Activated naive CD4-positive, alpha-beta T cell treated with anti-CD3 and anti-CD28 coated beads, Interleukin-2, amount 50 U/mL, for 16 hours (primary cell): ENCODE measurements around the gene HS3ST3B1.

ENCODE experiments used
- DNase-seq: peaks from one replicate; pipeline ENCODE4 v3.0.0-alpha.2; 2020

The HS3ST3B1 gene

DNA sequence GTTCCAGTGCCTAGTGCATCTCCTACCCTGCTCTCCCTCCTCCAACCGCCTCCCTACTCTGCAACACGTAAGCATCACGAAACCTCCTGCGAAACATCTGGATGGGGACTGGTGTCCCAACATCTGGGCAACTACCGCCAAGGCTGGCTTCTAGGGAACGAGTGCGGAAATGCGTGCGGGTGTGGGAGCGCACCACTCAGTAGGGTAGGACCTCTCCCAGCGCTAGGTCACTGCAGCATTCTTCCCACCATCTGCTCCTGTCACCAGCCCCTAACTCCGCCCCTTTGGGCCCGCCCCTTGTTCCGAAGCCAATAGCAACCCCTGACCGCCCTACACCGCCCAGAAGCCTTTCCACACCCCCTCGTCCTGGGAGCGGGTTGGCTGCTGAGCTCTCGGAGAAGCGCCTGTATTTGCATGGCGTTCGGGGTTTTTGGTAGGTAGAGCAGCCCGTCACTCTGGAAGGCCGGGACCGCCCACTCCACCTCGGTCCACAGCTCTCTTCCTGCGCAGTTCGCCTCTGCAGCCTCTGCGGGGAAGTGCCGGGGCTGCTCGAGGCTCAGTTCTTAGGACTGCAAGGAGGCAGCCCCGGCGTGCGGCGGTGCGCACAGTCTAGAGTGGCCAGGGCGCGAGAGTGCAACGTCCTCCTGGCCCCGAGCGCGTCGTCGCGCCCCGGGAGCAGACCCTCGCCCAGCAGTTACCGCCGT lies at the start of gene HS3ST3B1:
HS3ST3B1 (plus strand) TSS at position 507 of the 704 bp plus-strand sequence. CDS start 438 bp downstream, outside the sequence.
- peak; percentile 100 for DNase-seq

DNA sequence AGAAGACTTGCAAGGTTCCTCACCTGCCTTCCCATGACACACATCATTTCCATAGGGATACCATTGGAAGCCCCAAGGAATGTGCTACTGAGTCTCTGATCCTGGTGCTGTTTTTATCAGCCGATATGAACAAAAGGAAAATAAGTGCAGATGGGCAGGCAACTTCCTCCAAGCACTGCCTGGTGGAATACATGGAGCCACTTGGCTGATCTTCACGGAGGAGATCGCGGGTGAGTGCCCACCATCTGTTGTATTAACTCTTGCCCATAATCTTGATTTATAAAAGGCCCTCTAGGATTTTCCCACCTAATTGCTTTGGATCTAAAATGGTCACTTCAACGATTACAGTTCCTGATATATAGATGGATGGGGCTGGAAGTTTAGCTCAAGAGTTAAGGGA lies 39.5 kb upstream of the HS3ST3B1 start:
- DNase-seq = no peak

DNA sequence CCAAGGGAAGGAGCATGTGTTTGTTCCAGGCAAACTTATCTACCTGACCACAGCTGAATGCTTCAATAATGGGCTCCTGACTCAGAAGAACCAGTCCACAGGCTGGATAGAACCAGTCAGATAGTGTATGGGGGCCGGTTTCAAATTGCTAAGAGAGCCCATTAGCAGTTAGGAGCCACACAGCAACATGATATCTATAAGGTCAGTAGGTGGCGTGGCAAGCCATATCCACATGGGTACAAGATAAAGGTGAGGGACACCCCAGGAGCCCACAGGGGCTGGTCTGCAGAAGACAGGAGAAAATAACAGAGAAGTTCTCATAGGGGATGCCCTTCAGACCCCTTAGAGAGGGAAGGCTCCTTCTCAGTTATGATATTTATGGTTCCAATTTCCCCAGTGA lies 32.6 kb upstream of the HS3ST3B1 start:
- DNase-seq = no peak

DNA sequence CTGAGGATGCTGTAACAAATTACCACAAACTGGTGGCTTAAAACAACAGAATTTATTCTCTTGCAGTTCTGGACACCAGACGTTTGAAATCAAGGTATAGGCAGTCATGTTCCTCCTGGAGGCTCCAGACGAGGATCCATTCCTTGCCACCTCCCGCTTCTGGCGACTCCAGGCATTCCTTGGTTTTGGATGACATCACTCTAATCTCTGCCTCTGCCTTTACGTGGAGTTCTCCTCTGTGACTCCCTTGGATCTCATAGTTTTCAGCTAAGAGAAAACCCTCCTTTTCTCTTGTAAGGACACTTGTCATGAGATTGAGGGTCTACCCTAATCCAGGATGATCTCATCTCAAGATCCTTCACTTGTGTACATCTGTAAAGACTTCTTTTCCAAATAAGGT lies 31.4 kb upstream of the HS3ST3B1 start:
- no peak for DNase-seq

DNA sequence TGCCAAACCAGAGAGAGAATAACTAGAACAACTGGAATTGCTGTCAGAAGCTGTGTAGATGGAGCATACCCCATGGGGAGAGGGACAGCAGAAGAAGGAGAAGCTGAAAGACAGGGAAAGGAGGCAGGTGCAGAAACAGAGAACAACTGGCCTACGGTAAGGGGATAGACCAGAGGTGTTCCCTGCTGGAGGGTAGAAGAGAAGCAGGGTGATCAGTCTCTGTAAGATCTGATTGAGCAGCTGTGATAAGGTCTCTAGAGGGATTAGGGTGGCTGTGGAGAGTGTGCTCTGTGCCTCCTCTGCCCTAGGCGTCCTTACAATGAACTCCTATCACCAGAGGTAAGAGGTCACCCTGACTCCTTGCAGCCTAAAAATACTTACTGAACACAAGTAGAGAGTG lies 30.4 kb upstream of the HS3ST3B1 start:
- no peak for DNase-seq

DNA sequence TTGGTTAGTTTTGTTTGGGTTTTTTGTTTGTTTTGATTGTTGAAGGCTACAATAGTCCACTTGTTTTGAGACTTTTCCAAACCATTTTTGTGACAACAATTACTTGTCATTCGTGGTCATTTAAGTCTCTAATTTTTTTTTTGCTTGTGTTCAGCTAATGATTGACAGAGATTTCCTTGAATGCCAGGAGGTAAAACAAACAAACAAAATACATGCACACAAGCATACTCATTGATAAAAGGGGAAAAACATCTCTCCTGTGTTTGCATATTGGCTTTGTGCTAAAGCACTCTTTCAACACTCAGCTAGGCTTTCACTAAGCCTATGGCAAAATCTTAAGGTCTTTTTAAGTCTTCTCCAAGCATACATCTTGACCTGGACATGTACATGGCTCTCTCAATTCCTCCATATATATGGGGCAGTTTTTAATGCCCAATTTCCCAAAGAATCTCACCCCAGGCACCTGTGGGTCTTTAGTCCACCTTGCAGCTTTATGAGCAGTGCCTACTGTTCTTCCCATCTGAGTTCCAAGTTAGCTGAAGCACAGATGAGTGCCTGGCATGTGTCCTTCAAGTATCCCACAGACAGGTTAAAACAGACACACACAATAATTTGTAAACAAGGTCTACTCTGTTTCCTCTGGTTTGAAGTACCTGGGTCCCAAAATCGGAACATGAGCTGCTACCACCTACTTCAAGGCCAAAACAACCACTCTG lies 24.2 kb upstream of the HS3ST3B1 start:
- no peak for DNase-seq

DNA sequence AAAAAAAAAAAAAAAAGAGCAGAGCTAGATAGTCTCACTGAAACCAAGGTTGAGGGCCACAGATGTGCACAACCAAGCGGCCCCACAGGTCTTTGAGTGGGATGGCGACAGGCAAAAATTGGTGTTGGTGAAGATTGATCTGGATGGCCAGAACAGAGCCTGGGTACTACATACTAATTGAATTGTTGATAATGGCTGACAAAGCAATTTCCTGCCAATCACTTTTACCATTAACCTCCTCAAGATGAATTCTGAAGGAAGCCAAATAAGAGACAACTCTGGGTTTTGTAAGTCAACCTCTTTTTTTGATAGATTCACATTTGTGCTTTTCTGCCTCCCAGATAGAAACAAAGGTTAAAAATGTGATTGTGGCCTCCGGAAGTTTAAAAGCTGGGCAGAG lies 19.4 kb upstream of the HS3ST3B1 start:
- DNase-seq = no peak

DNA sequence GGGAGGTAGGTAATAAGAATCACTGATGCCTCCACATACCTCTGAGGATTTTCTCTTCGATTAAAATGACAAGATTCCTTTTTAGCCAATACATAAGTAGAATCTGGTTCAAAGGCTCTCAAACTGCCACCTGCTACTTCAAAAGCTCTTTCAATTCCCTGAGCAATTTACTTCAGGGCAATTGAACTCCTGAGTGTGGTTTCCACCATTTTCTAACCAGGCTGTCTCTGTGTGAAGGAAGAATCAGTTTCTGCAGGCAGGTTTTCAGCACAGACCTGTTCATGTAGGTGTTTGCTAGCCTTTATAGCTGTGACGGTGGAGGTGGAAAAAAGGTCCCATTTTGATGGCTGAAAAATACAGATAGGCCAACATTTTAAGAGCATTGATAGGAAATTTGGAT lies 18.2 kb upstream of the HS3ST3B1 start:
- DNase-seq = no peak

DNA sequence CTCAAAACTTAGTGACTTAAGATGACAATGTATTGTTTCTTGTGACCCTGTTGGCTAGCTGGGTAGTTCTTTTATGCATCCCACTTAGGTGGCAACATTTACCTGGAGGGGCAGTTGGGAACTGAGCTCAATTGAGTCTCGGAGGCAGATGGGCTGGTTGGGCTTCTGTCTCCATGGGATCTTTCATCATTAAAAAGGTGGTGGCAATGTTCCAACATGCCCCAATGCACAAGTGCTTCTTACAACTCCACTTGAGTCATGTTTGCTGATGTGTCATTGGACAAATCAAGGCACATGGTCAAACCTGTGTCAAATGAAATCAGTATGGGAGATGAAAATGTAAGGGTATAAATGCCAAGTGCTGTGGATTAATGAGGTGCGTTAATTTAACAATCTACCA lies 11.7 kb upstream of the HS3ST3B1 start:
- DNase-seq = no peak

DNA sequence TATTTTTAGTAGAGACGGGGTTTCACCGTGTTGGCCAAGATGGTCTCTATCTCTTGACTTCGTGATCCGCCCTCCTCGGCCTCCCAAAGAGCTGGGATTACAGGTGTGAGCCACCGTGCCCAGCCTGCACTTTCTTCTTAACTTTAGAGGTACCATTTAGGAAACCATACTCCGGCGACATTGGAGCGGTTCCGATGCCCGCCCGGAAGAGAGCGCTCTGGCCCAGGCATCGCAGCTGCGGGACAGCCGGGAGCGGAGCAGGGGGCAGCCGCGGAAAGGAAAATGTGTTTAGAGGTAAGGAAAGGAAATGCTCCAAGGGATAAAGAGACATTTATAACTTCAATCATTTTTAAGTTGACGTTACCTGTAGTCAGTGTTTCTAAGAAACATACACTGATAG lies 6.0 kb upstream of the HS3ST3B1 start:
- DNase-seq = no peak

DNA sequence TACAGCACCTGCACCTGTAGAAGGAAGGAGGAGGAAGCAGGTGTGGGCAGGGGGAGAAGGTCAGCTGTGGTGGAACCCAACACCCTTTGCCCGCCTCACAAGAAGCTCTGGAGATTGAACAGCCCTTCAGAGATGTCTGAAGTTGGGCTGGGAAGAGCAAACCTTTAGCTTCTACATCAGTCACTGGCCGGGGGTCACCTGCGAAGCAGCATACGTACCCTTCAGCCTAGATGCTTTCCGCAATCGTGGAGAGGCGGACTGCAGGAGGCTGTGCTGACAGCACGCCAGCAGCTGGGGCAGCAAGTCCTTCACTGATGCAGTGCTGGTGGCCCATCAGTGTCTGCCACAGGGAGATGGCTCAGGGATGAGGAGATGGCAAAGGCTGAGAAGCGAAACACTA lies 5.2 kb upstream of the HS3ST3B1 start:
- no peak for DNase-seq

DNA sequence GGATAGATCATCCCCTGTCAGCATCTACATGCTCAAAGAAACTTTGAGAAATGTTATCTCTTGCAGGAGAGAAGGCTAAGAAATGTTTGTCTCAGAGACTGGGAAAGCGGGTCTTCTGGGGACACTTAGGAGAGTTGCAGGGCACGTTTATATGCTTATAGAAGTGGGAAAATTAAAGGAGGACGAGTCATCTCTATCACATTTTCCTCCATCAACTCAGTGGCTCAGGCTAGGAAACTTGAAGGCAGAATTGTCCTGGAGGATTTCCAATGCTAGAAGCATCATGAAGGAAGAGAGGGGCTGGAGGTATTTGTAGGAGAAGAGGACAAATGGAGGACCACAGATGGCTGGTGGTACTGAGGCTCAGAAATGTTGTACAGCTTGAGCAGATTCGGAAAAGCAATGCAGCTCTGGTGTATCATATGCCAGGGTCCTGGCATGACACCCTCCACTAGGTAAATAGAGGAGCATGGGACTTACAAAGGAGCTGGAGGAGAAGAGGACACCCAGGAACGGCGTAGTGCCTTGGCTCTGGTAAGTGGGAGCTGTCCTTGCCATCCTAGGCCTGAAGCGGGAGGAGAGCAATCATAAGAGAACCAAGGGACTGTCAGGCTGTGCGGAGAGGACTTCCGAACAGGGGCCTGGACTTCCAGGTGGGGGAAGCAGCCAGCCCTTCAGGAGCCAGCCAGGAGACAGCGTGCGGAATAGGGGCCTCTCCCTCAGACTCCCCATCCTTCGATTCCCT lies 4.5 kb upstream of the HS3ST3B1 start:
- DNase-seq = no peak

DNA sequence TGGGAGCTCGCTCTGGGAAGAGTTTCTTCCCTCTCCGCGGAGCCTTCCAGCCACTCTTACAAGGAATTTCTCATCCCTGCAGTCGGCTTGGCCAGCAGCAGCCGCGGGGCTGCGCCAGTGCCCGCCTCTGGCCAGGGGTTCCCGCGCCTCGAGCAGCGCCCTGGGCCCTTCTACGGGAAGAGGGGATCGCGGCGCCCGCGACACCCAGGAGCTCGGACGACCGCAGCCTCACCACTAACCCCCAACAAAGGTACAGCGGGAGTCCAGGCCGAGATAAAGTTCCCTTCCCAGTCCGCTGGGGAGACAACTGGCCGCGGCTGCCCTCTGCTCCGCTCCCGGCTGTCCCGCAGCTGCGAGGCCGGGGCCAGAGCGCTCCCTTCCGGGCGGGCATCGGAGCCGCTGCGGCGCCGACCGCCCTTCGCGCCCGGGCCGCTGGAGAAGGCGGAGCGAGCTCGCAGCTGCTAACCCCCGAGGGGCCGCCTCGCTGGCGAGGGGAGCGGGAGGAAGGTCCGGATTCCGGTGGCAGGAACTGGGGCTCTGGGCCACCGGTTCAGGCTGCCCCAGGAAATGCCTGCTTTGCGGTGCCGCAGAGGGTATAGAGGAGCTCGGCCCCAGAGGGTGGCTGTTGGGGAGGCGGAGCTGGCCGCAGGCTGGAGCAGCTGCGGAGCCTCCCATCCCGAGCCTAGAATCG lies 3.6 kb upstream of the HS3ST3B1 start:
- peak; percentile 29 for DNase-seq

DNA sequence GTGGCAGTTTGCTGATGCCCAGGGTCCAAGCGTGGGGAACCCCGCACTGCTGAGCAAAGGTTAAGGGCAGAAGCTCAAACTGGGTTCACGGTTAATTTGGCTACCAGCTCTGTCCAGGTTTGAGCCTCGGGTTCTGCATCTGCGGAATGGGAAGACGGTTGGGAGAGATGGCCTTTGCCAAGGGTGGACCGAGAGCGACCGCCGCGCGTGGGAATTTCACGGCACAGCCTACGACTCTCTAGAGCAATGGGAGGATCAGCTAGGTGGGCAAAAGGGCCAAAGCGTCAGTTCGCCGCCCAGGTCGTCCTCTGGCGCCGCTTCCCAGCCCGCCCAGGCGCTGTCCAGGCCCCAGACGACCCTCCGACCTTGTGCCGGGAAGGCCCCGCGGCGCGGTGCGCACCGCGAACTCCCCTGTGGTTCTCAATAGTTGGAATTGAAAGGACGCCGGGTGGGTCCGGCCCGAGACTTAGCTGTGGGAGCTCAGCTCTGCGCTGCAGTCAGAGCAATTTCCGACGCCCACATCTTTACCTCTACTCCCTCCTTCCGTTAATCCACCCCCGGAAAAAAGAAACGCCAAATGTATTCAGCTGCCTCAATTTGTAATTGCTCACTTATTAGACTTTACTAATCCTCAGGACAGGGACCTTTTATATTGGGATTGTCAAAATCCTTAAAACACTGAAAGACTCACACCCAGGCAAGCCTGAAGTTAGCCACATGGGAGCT lies 2.5 kb upstream of the HS3ST3B1 start:
- no peak for DNase-seq

DNA sequence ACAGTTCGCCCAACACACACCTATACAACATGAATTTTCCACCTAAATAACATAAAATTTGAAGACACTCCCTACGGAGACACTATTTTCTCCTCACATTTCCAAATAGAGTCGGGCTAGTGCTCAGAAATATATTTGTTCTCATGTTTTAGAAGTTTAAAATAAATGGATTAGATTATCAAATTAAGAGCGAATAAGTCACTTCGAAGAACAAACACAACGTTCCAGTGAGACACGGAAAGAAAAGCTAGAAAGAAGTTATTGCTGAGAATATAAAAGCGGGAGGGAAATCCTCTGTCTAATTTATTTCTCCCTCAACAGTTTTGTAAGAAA lies 2.0 kb upstream of the HS3ST3B1 start:
- no peak for DNase-seq

DNA sequence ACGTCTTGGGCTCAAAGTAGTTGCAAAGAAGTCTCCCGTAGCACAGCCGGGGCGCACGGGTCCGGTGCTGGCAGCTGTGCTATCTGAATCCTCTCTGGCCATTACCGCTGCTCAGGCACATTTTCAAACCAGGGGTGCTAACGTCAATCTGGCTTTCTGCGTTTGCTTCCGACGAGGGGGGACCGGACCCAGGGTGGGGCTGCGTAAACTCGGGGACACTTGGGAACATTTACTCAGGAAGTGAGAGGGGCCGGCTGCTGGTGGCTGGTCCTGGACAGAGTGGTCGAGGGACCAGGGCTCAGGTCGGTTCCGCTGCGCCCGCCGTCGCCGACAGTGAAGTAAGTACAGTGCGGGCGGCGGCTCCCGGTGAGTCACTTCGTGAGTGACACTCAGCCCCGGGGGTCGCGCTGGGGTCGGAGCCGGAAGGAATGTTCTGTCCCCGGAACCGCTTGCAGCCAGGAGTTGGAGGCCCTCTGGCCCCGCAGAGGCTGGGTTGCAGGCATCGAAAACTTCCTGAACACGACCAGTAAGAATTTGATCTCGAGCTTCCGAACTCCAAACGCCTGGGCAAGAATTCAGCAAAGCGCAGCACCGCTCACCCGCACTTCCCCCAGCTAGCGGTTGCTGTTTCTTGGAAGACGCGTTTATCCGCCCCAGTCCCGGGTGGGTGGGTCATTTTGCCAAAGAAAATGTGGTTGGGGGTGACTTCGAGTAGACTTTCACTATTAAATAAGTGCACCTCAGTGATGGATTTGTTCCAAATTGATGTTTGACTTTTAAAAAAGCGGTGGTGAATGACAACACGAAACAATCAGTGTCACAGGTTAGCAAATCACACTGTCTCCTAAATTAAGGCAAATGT lies 1.4 kb upstream of the HS3ST3B1 start:
- peak; percentile 44 for DNase-seq

DNA sequence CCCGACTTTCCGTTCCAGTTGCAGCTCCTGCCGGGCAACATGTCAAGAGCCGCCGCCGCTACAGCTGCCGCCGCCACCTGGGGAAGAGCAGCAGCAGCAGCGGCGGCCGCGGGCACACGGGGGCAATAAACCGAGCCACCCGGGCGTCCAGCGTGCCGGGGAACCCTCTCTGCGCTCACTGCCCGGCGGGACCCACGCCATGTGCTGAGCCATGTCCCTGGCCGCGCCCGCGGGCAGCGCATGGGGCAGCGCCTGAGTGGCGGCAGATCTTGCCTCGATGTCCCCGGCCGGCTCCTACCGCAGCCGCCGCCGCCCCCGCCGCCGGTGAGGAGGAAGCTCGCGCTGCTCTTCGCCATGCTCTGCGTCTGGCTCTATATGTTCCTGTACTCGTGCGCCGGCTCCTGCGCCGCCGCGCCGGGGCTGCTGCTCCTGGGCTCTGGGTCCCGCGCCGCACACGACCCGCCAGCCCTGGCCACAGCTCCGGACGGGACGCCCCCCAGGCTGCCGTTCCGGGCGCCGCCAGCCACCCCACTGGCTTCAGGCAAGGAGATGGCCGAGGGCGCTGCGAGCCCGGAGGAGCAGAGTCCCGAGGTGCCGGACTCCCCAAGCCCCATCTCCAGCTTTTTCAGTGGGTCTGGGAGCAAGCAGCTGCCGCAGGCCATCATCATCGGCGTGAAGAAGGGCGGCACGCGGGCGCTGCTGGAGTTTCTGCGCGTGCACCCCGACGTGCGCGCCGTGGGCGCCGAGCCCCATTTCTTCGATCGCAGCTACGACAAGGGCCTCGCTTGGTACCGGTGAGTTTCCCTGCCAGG lies 604 bp downstream of the HS3ST3B1 start:
- peak; percentile 57 for DNase-seq

DNA sequence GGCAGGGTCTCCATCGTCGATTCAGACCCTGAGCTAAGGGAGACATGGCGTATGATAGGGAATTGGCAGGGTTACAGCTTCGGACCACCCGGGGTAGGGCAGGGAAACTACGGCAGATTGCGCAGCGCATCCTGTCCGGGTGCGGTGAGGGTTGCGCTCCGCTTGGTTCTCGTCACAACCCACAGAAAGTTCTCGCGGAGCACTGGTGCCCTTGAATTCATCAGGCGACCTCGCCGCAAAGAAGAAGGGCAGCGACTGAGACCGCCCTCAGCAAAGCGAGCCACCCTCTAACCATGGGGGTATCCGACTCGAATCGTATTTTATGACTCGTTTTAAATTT lies 1.2 kb downstream of the HS3ST3B1 start:
- peak; percentile 63 for DNase-seq

DNA sequence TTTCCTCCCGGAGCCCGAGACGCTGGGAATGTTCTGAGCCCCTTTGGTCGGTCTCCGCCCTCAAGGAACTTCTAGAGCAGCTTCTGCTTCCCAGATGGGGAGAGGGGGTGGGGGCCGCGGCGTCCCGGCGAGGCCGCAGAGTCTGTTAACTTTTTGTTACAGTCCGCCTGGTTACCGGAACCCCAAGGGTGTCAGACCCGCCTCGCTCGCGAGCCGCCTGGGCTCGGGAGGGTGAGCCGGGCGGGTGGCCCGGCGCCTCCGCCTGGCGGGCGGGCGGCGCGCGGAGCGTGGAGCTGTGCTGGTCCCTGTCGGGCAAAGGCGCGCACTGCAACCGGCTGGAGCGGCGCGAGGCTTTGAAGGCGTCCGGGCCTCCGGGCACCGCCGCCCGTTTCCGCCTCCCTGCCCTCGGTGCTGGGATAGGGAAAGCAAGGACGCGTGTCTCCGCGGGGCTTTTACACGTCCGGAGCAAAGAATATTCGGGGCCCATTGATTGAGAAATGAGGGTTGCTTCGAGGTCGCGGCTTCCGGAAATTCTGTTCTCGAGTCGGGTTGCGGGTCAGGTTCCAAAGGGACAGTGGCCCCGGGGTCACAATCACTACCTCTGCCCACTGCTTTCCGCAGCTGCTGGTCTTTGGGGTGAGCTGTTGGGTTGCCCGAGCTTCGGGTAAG lies 1.7 kb downstream of the HS3ST3B1 start:
- peak; percentile 86 for DNase-seq
